ENCODE measurements around the gene THAP3.

The THAP3 gene

GRCh38 chr1:6586404-6586816 lies 38.3 kb upstream of the THAP3 start:
- no peak overlapping the region for H3K4me3 ChIP-seq (ENCODE audit: low read length)
- DNase-seq (ENCODE audit: low read depth), result no peak
- TF ChIP-seq, protein P1, sequence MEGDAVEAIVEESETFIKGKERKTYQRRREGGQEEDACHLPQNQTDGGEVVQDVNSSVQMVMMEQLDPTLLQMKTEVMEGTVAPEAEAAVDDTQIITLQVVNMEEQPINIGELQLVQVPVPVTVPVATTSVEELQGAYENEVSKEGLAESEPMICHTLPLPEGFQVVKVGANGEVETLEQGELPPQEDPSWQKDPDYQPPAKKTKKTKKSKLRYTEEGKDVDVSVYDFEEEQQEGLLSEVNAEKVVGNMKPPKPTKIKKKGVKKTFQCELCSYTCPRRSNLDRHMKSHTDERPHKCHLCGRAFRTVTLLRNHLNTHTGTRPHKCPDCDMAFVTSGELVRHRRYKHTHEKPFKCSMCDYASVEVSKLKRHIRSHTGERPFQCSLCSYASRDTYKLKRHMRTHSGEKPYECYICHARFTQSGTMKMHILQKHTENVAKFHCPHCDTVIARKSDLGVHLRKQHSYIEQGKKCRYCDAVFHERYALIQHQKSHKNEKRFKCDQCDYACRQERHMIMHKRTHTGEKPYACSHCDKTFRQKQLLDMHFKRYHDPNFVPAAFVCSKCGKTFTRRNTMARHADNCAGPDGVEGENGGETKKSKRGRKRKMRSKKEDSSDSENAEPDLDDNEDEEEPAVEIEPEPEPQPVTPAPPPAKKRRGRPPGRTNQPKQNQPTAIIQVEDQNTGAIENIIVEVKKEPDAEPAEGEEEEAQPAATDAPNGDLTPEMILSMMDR (conservative IDR thresholded peaks at IDR 0.05; ENCODE audit: low read length), result no peak

DNA sequence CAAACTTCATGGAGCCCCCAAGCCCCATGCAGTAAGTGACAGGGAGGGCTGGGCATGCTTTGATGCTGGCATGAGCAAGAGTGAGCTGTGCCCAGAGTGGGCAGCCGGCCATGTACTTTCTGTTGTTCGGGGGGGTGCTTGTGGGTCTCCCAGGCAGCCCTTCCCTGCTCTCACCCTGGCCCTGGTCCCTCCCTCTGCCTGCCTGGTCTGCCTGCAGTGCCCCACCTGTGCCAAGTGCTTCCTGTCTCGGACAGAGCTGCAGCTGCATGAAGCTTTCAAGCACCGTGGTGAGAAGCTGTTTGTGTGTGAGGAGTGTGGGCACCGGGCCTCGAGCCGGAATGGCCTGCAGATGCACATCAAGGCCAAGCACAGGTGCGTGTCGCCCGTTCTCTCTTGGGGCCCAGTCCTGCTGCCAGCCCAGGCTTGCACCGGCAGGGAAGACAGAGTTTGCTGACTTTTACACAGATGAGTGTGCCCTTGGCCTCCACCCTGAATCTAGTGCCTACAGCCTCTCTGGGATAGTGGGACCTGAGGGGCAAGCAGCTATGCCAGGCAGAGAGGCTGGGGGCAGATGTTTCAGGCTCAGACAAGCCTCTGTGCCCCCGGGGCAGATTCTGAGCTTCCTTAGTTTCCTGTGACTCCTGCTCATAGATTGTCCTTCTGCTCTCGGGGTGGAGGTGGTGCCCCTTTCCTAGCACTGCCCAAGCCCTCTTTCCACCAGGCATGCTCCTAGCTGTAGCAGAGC lies 37.2 kb upstream of the THAP3 start:
- TF ChIP-seq, protein P1 (conservative IDR thresholded peaks at IDR 0.05; ENCODE audit: low read length), result no peak
- no peak for DNase-seq (ENCODE audit: low read depth)
- H3K4me3 ChIP-seq (ENCODE audit: low read length), result no peak overlapping the region

- TF ChIP-seq, protein P1 (conservative IDR thresholded peaks at IDR 0.05; ENCODE audit: low read length), result no peak
- no peak for DNase-seq (ENCODE audit: low read depth)
- no peak overlapping the region for H3K4me3 ChIP-seq (ENCODE audit: low read length)
Observed at GRCh38 chr1:6588128-6588892, 36.4 kb upstream of the THAP3 start.

GRCh38 chr1:6588893-6589520 lies 35.7 kb upstream of the THAP3 start:
- DNase-seq (ENCODE audit: low read depth), result no peak
- no peak overlapping the region for H3K4me3 ChIP-seq (ENCODE audit: low read length)
- TF ChIP-seq, protein P1 (conservative IDR thresholded peaks at IDR 0.05; ENCODE audit: low read length), result no peak

- no peak overlapping the region for H3K4me3 ChIP-seq (ENCODE audit: low read length)
- no peak for DNase-seq (ENCODE audit: low read depth)
- TF ChIP-seq, protein P1 (conservative IDR thresholded peaks at IDR 0.05; ENCODE audit: low read length), result no peak
Observed at GRCh38 chr1:6590046-6590445, 34.6 kb upstream of the THAP3 start.

GRCh38 chr1:6591222-6591621 lies 33.4 kb upstream of the THAP3 start:
- TF ChIP-seq, protein P1 (conservative IDR thresholded peaks at IDR 0.05; ENCODE audit: low read length), result no peak
- no peak for DNase-seq (ENCODE audit: low read depth)
- H3K4me3 ChIP-seq (ENCODE audit: low read length), result no peak overlapping the region
